ENCODE results near the gene DNPH1.
A peak's percentile ranks its signal among the peaks of the same experiment; 100 is the strongest.

Gene DNPH1

GRCh38 chr6:43269273-43270007 lies 40.2 kb upstream of the DNPH1 start:
- H3K9me3 Mint-ChIP-seq, result no peaks in the 10 kb centered on the region
- peaks cover 32% of the 10 kb centered on the region for H3K4me1 Mint-ChIP-seq
- H3K27me3 Mint-ChIP-seq, result peaks cover 13% of the 10 kb centered on the region
- ATAC-seq (ENCODE audit: low read depth) (peak; percentile 28), DNase-seq (ENCODE audit: low spot score in 2 of 2) (peak; percentile 22 to 48)
- H3K27ac Mint-ChIP-seq, result no peak overlapping the region
- H3K4me3 Mint-ChIP-seq, result peak overlapping the region; percentile 46
- H3K36me3 Mint-ChIP-seq, result no peaks in the 10 kb centered on the region

DNA sequence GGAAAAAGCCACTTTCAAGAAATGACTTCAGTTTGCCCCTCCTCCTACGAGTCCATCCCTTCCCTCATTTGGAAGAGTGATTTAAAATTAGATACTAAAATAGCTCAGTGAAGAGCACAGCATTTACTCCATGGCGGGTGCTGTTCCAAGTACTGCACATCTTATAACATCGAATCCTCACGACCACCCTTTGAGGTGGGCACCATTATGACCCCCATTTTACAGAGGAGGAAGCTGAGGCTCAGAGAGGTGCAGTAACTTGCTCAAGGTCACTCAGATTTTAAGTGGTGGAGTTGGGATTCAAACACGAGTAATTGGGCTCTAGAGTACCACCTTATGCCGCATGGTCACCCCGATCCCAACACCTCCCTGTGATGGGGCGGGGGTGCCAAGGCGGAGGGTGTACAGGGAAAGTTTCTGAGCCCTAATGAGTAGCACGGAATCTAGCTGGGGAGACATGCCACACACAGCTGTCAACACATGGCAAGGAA lies 39.5 kb upstream of the DNPH1 start:
- no peaks in the 10 kb centered on the region for H3K9me3 Mint-ChIP-seq
- H3K36me3 Mint-ChIP-seq, result no peaks in the 10 kb centered on the region
- no peak for DNase-seq (ENCODE audit: low spot score in 2 of 2)
- H3K27me3 Mint-ChIP-seq, result peaks cover 9% of the 10 kb centered on the region
- H3K27ac Mint-ChIP-seq, result no peak overlapping the region
- H3K4me1 Mint-ChIP-seq, result peaks cover 33% of the 10 kb centered on the region
- ATAC-seq (ENCODE audit: low read depth), result no peak
- H3K4me3 Mint-ChIP-seq, result peak overlapping the region; percentile 46

- no peak for DNase-seq (ENCODE audit: low spot score in 2 of 2)
- Mint-ChIP-seq H3K36me3 (no peaks in the 10 kb centered on the region), H3K27ac (no peak overlapping the region), H3K9me3 (no peaks in the 10 kb centered on the region), H3K27me3 (peaks cover 11% of the 10 kb centered on the region), H3K4me3 (no peak overlapping the region), H3K4me1 (peaks cover 38% of the 10 kb centered on the region)
- no peak for ATAC-seq (ENCODE audit: low read depth)
These were observed 39.0 kb upstream of the DNPH1 start for GRCh38 chr6:43268355-43268700.

DNA sequence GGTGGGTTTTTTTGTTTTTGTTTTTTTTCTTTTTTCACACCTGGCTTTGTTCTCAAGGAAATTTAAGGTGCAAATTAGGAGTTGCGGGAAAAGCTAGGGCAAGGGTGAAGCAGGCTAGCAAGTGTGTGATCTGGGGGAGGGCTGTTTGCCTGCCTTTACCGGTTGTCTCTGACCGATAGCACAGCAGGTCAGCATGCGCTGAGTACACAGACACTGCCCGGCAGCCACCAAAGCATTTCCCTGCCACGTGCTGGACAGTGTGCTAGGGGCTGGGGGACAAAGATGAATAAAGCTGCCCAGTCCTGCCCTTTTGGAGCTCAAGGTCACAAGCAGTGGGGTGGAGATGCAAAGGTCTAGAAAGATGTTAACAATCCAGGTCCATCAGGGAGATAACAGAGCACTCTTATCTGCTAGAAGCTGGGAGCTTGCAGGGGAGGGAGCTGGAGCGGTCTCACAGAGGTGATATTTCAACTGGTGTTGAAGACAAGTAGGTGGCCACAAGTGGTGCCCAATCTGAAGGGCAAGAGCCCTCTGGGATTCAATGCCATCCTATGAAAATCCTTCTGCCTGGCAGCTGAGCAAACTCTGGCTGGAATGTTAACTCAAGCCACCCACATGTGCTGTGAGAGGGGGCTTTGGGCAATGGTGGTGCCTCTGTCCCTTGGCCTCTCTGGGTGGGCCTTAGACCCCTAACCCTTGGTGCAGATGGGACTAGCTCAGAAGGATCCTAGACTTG lies 38.5 kb upstream of the DNPH1 start:
- Mint-ChIP-seq H3K4me1 (peaks cover 39% of the 10 kb centered on the region), H3K9me3 (no peaks in the 10 kb centered on the region), H3K36me3 (no peaks in the 10 kb centered on the region), H3K27ac (no peak overlapping the region), H3K27me3 (peaks cover 11% of the 10 kb centered on the region), H3K4me3 (no peak overlapping the region)
- no peak for DNase-seq (ENCODE audit: low spot score in 2 of 2)
- ATAC-seq (ENCODE audit: low read depth), result no peak

DNA sequence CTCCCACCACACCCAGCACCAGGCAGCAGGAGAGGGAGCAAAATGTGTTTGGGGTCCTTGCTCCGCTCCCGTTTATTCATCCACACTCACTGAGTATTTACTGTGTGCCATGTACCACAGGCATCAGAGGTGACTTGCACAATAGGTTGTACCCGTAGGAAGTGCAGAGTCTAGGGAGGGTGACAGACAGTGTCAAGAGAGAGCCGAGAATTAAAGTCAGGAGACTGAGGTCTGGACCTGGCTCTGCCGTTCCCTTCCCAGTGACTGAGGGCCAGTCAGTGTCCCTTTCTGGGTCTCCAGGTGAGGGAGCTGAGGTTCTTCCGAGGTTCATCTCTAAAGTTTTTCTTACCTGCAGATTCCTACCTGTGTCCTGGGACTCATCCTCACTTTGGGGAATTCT lies 36.3 kb upstream of the DNPH1 start:
- H3K27ac Mint-ChIP-seq, result no peak overlapping the region
- no peaks in the 10 kb centered on the region for H3K36me3 Mint-ChIP-seq
- DNase-seq (ENCODE audit: low spot score in 2 of 2) (no peak), ATAC-seq (ENCODE audit: low read depth) (no peak)
- H3K4me3 Mint-ChIP-seq, result no peak overlapping the region
- H3K9me3 Mint-ChIP-seq, result no peaks in the 10 kb centered on the region
- peaks cover 24% of the 10 kb centered on the region for H3K4me1 Mint-ChIP-seq
- H3K27me3 Mint-ChIP-seq, result peaks cover 9% of the 10 kb centered on the region

GRCh38 chr6:43264599-43265145 lies 35.4 kb upstream of the DNPH1 start:
- H3K4me1 Mint-ChIP-seq, result peaks cover 16% of the 10 kb centered on the region
- no peaks in the 10 kb centered on the region for H3K36me3 Mint-ChIP-seq
- H3K9me3 Mint-ChIP-seq, result no peaks in the 10 kb centered on the region
- H3K27me3 Mint-ChIP-seq, result peaks cover 4% of the 10 kb centered on the region
- ATAC-seq (ENCODE audit: low read depth) (no peak), DNase-seq (ENCODE audit: low spot score in 2 of 2) (no peak)
- H3K4me3 Mint-ChIP-seq, result no peak overlapping the region
- H3K27ac Mint-ChIP-seq, result no peak overlapping the region

- peak; percentile 75 to 77 for DNase-seq (ENCODE audit: low spot score in 2 of 2)
- no peaks in the 10 kb centered on the region for H3K9me3 Mint-ChIP-seq
- H3K36me3 Mint-ChIP-seq, result no peaks in the 10 kb centered on the region
- no peak overlapping the region for H3K27ac Mint-ChIP-seq
- peaks cover 9% of the 10 kb centered on the region for H3K4me1 Mint-ChIP-seq
- ATAC-seq (ENCODE audit: low read depth), result peak; percentile 99
- peaks cover 6% of the 10 kb centered on the region for H3K27me3 Mint-ChIP-seq
- H3K4me3 Mint-ChIP-seq, result no peak overlapping the region
These were observed 34.3 kb upstream of the DNPH1 start for GRCh38 chr6:43263314-43264178.

GRCh38 chr6:43262780-43263313 lies 33.6 kb upstream of the DNPH1 start:
- no peaks in the 10 kb centered on the region for H3K9me3 Mint-ChIP-seq
- H3K4me1 Mint-ChIP-seq, result peaks cover 11% of the 10 kb centered on the region
- H3K4me3 Mint-ChIP-seq, result no peak overlapping the region
- H3K36me3 Mint-ChIP-seq, result no peaks in the 10 kb centered on the region
- H3K27me3 Mint-ChIP-seq, result peaks cover 10% of the 10 kb centered on the region
- ATAC-seq (ENCODE audit: low read depth), result no peak
- DNase-seq (ENCODE audit: low spot score in 2 of 2), result no peak
- no peak overlapping the region for H3K27ac Mint-ChIP-seq

- H3K27me3 Mint-ChIP-seq, result peaks cover 10% of the 10 kb centered on the region
- no peak for DNase-seq (ENCODE audit: low spot score in 2 of 2)
- no peaks in the 10 kb centered on the region for H3K9me3 Mint-ChIP-seq
- H3K27ac Mint-ChIP-seq, result no peak overlapping the region
- no peak overlapping the region for H3K4me3 Mint-ChIP-seq
- peaks cover 15% of the 10 kb centered on the region for H3K4me1 Mint-ChIP-seq
- no peak for ATAC-seq (ENCODE audit: low read depth)
- H3K36me3 Mint-ChIP-seq, result no peaks in the 10 kb centered on the region
These were observed 32.9 kb upstream of the DNPH1 start for GRCh38 chr6:43262000-43262779.

DNA sequence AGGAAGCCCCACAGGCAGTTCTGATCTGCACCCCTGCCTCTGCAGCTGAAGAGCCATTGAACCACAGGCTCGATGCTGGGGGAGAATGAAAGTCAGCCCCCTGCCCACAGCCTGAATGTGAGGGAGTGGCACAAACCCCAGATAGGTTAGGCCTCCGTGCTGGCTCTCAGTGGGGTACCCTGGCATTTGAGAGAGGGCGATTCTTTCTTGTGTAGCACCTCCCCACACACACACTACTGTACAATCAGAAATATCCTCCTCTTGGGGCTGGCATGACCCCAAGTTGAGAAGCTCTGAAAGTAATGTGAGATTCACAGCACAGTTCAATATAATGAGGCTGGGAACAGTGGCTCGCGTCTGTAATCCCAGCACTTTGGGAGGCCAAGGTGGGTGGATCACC lies 31.9 kb upstream of the DNPH1 start:
- Mint-ChIP-seq H3K27ac (no peak overlapping the region), H3K36me3 (no peaks in the 10 kb centered on the region), H3K27me3 (peaks cover 10% of the 10 kb centered on the region), H3K4me1 (peaks cover 17% of the 10 kb centered on the region), H3K9me3 (no peaks in the 10 kb centered on the region), H3K4me3 (no peak overlapping the region)
- no peak for ATAC-seq (ENCODE audit: low read depth)
- DNase-seq (ENCODE audit: low spot score in 2 of 2), result no peak

GRCh38 chr6:43260791-43261190 lies 31.5 kb upstream of the DNPH1 start:
- H3K4me1 Mint-ChIP-seq, result peaks cover 17% of the 10 kb centered on the region
- no peak overlapping the region for H3K4me3 Mint-ChIP-seq
- ATAC-seq (ENCODE audit: low read depth) (no peak), DNase-seq (ENCODE audit: low spot score in 2 of 2) (no peak)
- H3K27ac Mint-ChIP-seq, result no peak overlapping the region
- peaks cover 11% of the 10 kb centered on the region for H3K27me3 Mint-ChIP-seq
- H3K36me3 Mint-ChIP-seq, result no peaks in the 10 kb centered on the region
- H3K9me3 Mint-ChIP-seq, result no peaks in the 10 kb centered on the region

- Mint-ChIP-seq H3K27me3 (peaks cover 17% of the 10 kb centered on the region), H3K4me3 (no peak overlapping the region), H3K36me3 (no peaks in the 10 kb centered on the region), H3K9me3 (no peaks in the 10 kb centered on the region), H3K4me1 (peaks cover 14% of the 10 kb centered on the region), H3K27ac (no peak overlapping the region)
- ATAC-seq (ENCODE audit: low read depth) (no peak), DNase-seq (ENCODE audit: low spot score in 2 of 2) (no peak)
These were observed 29.8 kb upstream of the DNPH1 start for GRCh38 chr6:43258807-43259686.

Data from memory B cell (primary cell).